Right lobe of liver (tissue), 4 donors: ENCODE data around the gene TM2D3.

Experiments
- POLR2A ChIP-seq: fragments of 450-650 bp; IDR thresholded peaks from one replicate; pipeline ENCODE4 v1.6.1; 2017; ENCODE audit warnings: antibody characterized with exemption, mild to moderate bottlenecking
- TF ChIP-seq, protein P1 (sequence below), 4 donors: fragments of 200-600 bp in 3 of 4; fragments of 450-650 bp in 1 of 4; IDR thresholded peaks; one replicate each; pipeline versions ENCODE4 v1.5.1 to v1.8.0; 2016 to 2022; ENCODE audit warnings: antibody characterized with exemption in 4 of 4, mild to moderate bottlenecking in 2 of 4
- donor health status: DM: no; HTN: no; CAD: no.
- donor health status: DM: no; HTN: no; CAD: no.
- donor health status: DM: no; HTN: yes; CAD: no.

DNA sequence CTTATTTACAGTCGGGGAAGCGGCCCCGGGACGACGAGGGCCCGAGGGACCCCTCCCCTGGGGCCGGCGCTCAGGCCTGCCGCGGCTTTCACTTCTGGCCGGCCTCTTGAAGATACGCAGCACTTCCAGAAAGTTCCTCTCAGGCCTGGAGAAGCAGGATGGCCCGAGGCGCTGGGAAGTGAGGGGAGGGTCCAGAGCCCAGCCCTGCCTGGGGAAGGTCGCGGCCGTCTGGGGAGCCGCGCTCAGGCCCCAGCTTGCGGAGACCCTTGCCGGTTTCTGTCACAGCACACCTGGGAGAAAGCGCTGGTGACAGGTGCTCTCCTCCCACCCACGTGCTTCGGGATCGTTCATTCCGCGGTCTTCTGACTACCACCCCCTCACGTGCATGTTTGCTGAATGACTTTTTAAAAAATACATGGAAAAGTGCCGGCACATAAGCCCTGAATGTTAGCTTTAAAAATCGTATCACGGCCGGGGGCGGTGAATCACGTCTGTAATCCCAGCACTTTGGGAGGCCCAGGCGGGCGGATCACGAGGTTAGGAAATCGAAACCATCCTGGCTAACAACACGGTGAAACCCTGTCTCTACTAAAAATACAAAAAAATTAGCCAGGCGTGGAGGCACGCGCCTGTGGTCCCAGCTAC, 727 bp upstream of the TM2D3 start:
- TF ChIP-seq, protein P1, sequence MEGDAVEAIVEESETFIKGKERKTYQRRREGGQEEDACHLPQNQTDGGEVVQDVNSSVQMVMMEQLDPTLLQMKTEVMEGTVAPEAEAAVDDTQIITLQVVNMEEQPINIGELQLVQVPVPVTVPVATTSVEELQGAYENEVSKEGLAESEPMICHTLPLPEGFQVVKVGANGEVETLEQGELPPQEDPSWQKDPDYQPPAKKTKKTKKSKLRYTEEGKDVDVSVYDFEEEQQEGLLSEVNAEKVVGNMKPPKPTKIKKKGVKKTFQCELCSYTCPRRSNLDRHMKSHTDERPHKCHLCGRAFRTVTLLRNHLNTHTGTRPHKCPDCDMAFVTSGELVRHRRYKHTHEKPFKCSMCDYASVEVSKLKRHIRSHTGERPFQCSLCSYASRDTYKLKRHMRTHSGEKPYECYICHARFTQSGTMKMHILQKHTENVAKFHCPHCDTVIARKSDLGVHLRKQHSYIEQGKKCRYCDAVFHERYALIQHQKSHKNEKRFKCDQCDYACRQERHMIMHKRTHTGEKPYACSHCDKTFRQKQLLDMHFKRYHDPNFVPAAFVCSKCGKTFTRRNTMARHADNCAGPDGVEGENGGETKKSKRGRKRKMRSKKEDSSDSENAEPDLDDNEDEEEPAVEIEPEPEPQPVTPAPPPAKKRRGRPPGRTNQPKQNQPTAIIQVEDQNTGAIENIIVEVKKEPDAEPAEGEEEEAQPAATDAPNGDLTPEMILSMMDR (IDR thresholded peaks at IDR 0.05), result no peak
- TF ChIP-seq POLR2A, result no peak
